GM12873 (cell line): ENCODE data around the gene CFAP69.

Source experiments
- CTCF ChIP-seq: IDR thresholded peaks from 2 replicates; pipeline ENCODE4 v1.5.1; 2012; ENCODE audit warnings: low read depth, mild to moderate bottlenecking, moderate library complexity, low read length, control low read depth; ENCODE audit not compliant: insufficient read depth; ENCODE audit errors: missing control alignments

CFAP69 gene

DNA sequence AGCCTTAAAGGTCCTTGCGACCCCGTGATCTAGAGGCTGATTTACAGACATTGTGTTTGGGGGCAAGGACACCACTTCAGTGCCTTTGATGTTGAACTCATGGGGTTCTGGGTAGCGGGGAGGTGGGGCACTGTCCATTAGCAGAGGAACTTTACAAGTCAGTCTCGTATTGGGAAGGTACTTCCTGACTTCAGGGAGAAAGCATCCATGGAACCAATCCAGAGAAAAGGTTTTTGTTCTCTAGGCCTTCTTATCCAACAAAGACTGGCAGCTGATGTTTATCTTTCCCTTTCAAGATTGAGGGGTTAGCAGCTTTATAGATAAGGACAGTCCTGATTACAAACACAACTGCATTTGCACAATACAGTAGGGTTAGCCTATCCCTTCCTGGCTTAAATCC lies 104.3 kb downstream of the CFAP69 start:
- no peak for TF ChIP-seq CTCF

- TF ChIP-seq CTCF, result no peak
Observed at GRCh38 chr7:90351987-90352386, 107.0 kb downstream of the CFAP69 start.
